Measurements from ENCODE around the gene ZNF614.
"Not testable (repeated sequence)": the region's sequence is repeated elsewhere in the genome, so short reads cannot be mapped to it uniquely, and the experiment has no call there.

Gene ZNF614

GRCh38 chr19:51986309-51987291 lies 41.6 kb downstream of the ZNF614 start, which contains the start of gene ZNF350:
ZNF350 (minus strand) TSS chr19:51986840; CDS start chr19:51974360, 12,480 bp downstream.
- peak; percentile 57 for DNase-seq

- DNase-seq = no peak
Observed at GRCh38 chr19:51983361-51983760, 44.8 kb downstream of the ZNF614 start.

- not testable (repeated sequence) for DNase-seq
Observed at GRCh38 chr19:51980926-51981325, 47.3 kb downstream of the ZNF614 start.

- no peak for DNase-seq
Observed at GRCh38 chr19:51980116-51980736, 48.0 kb downstream of the ZNF614 start.

- no peak for DNase-seq
Observed at GRCh38 chr19:51978882-51979281, 49.3 kb downstream of the ZNF614 start.

- no peak for DNase-seq
Observed at GRCh38 chr19:51977346-51977745, 50.8 kb downstream of the ZNF614 start.

GRCh38 chr19:51976852-51977251 lies 51.3 kb downstream of the ZNF614 start:
- DNase-seq = no peak

GRCh38 chr19:51975787-51976186 lies 52.4 kb downstream of the ZNF614 start:
- not testable (repeated sequence) for DNase-seq

- DNase-seq = no peak
Observed at GRCh38 chr19:51971624-51972023, 56.6 kb downstream of the ZNF614 start.

- no peak for DNase-seq
Observed at GRCh38 chr19:51970718-51971117, 57.5 kb downstream of the ZNF614 start.

GRCh38 chr19:51965583-51965982 lies 62.6 kb downstream of the ZNF614 start:
- DNase-seq = no peak
